HG03159 (cell line): ENCODE measurements around the gene ALOX5AP.

Experiments
- ATAC-seq: cut with Tn5 transposase; IDR thresholded peaks from one replicate; pipeline ENCODE4 v1.9.1; 2021; ENCODE audit warnings: mild to moderate bottlenecking, moderate library complexity; ENCODE audit not compliant: unreplicated experiment

Gene ALOX5AP

DNA sequence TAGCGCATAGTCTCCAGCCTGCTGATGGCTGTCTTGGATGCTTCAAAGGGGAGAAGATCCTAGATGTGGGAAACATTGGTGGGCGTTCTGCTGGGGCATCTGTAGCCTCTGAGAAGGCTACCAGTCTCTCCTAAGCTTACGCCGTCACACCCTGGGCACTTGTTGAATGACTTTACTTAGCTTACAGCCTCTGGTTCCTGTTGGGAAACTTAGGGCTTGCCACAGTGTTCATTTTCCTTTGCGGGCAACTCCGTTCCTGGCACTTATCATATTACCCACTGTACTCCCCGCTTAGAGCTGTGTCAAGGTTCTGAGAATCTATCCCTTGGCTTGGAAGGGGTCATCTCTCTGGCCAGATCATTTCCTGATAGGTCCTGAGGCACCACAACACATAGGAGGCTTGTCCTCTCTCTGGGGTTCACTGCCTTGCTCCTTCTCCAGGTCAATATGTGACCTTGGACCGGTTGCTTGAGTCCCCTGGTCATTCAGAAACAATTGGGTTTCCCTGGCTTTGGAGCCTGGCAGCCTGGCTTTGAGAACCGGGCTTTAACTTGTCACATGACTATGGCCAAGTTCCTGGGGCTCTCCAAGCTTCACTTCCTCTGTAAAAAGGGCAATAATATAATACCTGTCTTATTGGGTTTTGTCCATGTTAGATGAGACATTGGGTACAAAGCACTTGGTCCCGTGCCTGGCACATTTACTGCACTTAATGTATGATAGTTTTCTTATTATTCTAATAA, 20.5 kb upstream of the ALOX5AP start:
- no peak for ATAC-seq

DNA sequence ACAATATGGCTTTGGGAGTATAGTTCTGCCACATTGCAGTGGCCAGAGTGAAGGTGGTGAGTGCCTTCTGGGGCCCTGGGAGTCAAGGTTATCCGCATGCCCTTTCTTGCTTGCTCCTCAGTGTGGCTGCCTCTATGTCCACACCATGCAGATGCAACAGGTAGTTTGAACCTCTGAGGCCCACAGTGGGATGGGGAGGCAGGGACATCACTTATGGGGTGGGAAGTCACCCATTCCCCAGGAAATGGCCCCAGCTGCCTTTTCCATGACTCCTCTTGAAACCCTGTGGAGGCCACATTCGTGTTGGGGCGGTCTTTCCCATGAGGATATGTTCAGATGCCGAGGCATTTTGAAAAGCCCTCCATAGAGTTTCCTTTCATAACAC, 20.0 kb upstream of the ALOX5AP start:
- ATAC-seq: no peak

DNA sequence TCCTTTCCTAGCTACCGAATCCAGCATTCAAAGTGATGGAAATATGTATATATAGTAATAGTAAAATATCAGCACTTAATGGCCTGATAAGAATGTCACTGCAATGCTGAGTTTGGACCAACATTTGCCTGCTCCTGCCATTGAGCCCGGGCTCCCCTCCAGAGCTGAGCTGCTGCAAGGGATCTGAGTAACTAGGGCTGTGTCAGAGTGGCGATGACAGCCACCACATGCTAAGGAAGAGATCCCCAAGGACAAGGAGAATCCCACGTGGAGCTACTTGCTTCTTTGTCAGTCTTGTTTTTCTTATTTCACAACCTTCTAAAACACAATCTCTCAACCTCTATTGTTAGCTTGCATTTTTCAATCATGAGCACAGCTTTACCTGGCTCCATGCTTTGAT, 19.5 kb upstream of the ALOX5AP start:
- ATAC-seq: no peak

DNA sequence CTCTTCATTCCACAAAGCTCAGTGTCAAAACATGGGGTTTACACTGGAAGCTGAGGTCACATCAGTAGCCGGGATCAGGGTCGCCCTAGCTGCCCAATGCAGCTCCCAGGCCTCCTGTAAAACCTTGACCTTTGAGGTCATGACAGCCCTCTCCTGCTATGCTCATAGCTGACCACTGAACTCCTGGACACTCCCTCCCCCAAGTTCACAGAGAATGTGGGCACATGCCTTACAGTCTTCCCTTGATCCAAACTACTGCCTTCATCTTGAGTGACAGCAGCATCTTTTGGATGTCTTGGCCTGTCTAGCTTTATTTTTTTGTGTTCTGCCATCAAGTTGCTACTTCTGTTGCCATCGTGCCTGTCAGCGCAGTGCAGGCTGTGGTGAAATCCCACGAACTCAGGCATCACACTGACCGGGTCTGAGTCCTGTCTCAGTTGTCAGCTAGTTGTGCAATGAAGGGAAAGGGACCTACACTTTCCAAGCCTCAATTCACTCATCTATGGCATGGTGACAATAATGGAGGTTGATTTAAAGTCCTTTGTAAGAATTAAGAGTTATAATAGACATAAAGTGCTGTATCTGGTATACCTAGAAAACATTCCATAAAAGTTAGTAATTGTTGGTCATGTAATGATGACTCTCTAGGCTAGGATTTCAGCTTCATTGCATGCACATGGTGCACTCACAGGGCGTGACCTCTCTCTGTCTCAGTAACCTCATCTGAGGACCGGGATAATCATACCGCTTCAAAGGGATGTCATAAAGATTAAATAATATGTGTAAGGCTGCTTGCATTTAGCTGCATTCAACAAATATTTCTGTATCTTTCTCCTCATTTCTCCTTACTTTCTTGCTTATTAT, 16.4 kb upstream of the ALOX5AP start:
- ATAC-seq: no peak

DNA sequence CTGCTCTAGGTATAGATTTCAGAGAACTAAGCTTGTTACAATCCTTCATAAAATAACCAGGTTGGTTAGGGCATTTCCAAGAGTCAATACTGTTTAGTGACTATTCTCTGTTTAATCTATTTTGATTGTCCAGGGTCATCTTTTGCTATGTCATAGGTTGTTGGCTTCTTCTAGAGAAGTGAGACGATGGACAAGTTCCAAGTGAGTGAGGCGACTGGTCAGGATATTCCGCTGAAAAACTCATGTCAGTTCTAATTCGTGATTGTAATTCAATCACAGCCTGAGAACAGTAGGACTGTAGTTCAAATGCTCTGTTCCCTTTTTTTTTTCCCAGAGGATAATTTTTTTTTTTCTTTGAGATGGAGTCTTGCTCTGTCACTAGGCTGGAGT, 15.8 kb upstream of the ALOX5AP start:
- no peak for ATAC-seq

DNA sequence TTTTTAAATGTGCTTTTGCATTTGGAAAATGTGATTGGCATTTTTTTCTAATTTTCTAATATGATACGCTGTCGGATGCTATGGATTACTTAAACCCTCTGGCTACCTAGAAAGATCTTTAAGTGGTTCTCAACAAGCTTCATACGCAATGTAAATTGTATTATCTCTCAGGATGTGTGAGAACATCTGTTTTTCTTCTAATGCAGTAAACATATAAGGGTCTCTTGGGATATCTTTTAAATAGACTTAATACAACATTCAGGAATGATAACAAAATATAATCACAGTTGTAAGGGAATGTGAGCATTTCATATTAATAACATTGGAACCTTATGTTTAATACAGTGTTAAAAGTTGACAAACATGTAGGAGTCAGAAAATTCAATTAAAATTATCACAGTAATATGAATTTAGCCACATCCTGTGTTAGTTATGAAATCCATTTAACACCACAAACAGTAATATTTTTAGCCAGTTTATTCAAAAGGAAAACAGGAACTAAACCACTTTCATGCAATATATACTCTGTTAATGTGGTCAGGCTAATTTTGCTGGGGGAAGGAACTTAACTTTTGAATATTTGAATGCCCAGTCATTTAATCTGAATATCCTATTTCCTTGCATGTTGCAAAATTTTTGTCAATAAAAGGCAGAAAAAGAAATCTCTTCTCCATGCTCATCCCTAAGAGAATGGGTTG, 15.0 kb upstream of the ALOX5AP start:
- peak; percentile 77 for ATAC-seq

DNA sequence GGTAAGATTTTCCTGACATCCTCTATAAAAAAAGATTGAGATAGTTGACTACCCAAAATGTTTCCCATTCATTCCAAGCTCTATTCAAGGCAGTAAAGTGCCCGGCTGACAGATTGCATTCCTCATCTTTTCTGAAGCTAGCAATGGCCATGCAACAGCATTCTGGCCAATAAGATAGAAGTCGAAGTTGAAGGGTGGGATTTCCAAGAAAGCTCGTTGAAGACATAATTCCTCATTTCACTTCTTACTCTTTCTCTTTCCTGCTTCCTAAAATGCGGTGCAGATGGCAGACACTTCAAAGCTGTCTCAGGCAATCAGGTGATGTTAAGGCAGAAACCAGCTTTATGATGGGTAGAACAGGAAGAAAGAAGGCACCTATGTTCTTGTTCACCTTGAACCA, 13.4 kb upstream of the ALOX5AP start:
- no peak for ATAC-seq

DNA sequence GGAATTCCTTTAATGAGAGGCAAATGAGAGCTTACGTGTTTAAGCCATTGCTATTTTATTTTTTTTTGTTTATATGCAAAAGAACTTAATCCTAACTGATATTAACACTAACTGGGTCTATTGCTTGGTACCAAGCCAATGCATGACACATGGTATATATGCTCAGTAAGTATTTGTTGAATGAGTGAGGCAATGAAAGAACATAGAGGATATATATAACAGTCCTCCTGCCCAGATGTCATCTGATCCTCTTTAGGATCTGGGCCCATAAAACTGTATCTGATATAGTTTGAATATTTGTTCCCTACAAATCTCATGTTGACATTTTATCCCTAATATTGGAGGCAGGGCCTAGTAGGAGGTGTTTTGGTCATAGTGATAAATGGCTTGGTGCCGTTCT, 13.0 kb upstream of the ALOX5AP start:
- no peak for ATAC-seq

DNA sequence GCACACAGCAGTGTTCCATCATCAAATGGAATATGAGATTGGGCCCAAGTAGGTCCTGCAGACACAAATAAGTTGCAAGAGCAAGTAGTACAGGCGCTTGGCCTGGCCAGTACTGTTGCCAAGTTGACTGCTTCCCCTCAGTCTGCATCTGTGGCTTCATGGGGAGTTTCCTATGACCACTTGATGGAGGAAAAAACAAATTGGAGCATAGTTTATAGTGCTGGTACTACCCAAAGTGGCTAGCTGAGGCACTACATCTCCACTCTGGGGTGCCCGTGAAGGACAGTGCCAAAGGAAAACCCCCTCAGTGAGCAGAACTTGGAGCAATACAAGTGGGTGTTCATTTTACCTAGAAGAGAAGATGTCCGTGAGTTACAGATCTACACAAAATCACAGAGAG, 10.6 kb upstream of the ALOX5AP start:
- ATAC-seq: no peak

DNA sequence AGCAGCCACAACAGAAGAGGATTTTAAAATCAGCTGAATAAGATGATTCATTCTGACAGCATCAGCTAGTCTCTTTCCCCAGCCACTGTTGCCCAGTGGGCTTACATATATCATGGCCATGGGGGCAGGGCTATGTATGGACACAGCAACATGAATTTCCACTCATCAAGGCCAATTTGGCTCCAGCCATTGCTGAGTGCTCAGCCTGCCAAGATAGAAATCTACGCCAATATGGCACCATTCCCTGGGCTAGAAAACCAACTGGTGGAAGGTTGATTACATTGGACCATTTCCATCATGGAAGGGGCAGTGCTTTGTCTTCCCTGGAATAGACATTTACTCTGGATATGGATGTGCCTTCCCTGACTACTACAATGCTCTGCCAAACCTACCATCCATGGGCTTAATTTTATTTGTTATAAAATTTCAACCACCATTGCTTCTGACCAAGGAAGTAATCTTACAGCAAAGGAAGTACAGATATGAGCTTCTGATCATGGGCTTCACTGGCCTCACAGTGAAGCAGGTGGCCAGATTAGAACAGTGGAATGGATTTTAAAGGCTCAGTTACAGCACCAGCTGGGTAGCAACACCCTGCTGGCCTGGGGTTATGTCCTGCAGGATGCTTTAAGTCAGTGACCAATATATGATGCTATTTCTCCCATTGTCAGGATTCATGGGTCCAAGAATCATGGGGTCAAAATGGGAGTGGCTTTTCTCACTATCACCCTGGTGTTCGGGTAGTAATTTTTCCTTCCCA, 9.8 kb upstream of the ALOX5AP start:
- ATAC-seq: no peak

DNA sequence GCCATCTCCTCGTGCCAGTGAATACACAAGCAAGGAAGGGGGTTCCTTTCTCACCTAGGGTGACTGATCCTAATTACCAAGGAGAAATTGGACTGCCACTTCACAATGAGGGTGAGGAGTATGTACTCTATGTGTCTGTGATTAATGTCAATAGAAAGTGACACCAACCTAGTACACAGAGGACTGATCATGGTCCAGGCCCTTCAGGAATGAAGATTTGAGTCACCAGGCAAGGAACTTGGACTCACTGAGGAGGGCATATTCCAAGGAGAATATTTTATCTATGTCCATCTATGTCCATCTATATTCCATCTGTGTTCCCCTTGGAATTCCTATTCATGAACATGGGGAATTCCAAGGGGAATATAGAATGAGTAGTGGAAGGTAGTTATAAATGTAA, 9.2 kb upstream of the ALOX5AP start:
- ATAC-seq: no peak

DNA sequence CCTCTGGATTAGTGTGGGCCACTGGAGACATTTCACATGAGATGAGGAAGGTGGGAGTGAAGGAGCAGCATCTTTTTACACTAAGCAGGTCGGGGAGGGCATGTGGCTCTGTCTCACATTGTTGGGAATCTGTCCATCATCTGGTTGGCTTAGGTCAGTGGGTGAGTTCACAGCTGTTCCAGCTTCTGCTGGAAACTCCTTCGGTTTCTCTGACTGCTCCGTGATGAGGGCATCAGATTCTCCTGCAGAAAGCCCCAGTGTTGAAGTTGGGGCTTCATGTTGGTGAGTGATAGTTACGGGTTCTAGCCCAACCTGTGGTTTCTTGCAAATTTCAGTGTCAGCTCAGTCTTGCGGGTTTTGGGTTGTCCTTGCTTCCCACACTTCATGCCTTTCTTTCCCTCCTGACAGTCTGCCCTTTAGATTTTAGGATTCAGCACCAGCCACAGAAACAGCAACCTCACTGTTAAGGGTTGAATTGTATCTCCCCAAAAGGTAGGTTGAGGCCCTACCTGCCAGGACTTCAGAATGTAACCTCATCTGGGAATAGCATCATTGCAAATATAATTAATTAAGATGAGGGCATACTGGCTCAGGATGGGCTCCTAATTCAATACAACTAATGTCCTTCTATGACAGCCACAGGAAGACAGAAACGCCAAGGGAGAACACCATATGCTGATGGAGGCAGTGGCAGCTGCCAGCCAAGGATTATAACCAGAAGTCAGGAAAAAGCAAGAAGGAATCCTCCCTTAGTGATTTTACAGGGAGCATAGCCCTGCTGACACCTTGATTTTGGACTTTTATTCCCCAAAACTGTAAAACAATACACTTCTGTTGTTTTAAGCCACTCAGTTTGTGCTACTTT, 7.6 kb upstream of the ALOX5AP start:
- no peak for ATAC-seq

DNA sequence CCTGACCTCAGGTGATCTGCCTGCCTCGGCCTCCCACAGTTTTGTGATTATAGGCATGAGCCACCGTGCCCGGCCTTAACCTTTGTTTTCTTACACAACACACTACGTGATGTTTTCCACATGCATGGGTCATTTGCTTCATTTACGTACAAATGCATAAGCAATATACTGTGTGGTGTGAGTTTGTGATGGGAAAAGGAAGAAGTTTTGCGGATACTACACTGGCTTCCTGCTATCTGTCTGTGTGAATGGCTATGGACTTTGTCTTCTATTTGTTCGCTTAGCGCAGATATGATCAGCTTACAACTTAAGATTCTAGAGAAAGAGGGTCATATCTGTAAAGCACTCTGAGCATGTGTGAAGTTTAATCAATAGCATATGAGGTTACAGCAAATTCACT, 5.5 kb upstream of the ALOX5AP start:
- no peak for ATAC-seq

DNA sequence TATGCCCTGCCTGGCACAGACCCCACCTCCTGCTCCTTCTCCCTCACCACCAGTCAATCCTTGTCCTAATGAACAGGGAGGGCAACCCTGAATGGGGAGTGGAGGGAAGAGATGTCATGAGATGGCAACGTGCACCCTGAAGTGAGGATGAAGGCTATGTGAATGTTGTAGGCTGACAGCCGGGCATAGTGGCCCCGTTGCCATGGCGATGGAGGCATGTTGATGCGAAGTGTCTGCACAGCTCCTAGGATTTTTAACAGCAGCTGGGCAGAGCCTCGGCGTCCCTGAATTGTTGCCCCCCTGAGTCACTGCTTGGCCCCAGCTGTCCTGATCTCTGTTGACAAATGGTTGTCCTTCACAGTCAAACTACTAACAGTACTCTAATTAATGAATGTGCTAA, 4.8 kb upstream of the ALOX5AP start:
- ATAC-seq: no peak

DNA sequence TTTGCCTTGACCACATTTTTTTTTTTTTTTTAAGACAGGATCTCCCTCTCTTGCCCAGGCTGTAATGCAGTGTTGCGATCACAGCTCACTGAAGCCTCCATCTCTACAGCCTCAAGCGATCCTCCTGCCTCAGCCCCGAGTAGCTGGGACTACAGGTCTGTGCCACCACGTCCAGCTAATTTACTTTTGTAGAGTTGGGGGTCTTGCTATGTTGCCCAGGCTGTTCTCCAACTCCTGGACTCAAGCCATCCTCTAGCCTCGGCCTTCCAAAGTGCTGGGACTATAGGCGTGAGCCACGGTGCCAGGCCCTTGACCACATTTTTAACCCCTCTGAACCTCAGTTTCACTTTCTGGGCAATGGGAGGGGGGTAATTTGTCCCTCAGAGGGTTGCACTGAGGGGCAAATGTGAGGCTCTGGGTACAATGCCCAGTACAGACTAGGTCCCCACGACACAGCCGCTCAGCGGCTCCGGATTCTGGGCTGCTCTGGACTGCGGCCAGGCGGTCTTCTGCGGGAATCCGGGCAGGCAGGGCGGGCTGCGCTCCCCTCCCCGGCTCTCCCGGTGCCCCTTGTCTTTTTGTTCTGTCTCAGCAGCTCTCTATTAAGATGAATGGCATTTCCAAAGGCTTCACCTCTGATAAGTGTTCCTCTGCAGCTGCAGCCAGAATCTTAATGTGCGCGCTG, 3.8 kb upstream of the ALOX5AP start:
- ATAC-seq: no peak

DNA sequence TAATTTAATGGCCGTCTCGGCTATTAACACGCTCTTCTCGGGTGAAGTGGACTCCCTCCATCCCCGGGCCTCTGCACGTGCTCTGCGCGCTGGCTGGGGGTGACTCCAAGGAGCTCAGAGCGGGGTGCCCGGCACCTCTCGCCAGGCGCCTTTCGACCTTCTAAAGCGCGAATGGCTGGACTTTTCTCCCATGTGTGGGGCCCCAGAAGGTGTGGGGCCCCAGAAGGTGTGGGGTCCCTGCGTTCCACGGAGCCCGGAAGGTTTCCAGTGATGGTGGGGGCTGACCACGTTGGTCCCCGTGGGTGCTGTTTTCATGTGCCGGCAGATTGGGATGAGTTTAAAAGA, 3.3 kb upstream of the ALOX5AP start:
- ATAC-seq: no peak

DNA sequence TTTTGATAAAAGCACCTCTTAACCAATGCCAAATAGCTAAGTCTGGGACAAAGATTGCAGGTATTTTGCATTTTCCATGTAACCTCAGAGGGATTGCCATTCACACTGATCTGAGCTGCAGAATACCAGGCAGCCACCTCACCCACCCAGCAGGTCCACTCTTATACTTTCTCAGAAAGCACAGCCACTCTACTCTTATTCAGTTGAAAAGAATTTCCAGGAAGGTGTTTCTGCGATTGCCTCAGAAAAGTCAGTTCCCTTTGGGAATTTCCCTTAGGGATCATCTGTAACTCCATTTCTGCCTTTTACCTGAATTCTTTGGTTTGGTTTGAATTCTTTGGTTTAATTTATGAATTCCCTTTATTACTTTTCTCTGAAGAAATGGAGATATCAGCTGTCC, 904 bp upstream of the ALOX5AP start:
- no peak for ATAC-seq

DNA sequence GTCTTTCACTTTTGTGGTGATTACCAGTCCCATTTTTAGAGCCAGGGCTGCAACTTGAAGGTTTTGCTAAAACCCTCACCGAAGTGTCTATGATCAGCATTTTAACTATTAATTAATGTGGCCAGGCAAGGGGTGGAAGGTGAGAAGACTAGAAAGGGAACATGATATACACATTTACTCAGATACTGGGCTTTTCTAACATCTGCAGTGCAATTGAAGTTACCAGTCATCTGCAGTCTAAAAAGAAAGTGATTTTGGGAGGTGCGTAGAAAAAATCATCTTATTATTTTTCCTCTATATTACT, 481 bp downstream of the ALOX5AP start:
- no peak for ATAC-seq

DNA sequence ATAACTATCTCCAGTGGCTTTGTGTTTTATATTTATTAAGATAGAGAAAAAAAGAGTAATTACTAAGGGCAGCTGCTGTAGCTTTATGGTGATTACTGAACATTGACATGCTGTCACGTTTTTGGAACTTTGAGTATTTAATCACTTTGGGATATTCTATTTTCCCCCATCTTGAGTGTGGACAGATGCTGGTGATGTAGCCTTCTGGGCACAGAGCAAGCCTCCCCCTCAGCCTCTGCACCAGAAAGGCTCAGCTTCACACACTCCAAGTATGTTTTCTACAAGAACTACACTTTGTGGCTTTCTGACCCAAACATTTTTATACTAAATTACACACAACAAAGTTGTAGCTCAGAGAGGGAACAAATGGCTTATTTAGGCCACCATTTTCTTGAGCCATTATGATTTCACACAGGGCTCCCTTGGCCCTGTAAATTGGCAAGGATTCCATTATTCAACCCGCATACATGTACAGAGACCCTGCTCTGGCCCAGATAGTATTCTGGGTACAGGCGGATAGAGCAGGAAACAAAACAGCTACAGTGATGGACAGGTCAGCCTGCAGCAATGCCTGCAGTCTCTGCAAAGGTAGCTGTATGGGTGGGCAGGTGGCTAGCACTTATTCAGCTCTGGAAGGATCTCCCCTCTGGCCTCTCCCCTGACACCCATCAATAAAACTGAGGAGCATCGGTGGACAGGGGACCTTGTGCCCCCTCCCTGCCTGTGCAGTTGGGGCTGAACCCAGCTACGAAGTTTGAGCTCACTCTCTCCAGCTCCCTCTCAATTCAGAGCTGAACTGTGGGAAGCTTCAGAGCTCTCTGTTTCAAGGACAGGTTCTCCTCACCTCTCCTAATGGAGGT, 1.3 kb downstream of the ALOX5AP start:
- ATAC-seq: no peak
